ENCODE results near the gene SAP30BP. TPM values are rescaled to one million over a fixed set of nuclear protein-coding genes. Genes with fewer than 3 reads are reported as not detected.

SAP30BP gene
- total and polyA plus RNA-seq, 2 of the 13 experiments (the other 11 are each of a cell fraction or from before 2014, with no cell fraction given) = 67.7 to 99.4 TPM

DNA sequence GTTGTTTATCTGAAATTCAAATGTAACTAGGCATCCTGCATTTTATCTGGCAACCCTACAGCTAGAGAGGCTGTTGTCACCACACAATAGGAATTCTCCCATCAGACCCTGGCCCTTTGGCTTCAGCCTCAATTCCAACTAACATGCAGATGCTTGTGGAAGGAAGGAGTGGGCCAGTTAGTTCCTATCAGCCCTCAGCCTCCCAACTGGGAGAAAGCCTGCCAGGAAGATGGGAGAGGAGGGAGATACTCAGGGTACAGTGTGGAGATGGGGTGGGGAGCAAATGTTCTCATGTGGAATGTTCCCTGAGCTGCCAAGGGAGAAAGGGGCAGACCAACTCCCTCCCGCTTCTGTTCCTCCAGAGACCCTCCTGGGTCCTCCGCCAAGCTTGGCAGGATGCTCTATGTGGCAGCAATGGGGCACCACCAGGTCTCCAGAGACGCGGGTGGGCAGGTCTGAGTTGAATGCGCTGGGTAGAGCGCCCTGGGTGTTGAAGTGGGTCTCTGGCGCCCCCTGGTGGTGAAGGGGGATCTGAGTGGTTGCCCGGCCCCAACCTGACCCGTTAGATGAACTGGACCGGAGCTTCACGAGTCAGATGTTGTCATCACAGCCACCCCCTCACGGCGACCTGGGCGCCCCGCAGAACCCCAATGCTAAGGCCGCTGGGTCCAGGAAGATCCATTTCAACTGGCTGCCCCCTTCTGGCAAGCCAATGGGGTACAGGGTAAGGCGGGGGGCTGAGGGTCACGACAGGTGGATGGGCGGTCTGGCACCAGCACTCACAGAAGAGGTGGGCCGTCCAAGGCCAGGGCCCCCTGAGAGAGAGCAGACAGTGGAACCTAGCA is 82.6 kb downstream of the SAP30BP start (continued):
- TF ChIP-seq, protein P1, sequence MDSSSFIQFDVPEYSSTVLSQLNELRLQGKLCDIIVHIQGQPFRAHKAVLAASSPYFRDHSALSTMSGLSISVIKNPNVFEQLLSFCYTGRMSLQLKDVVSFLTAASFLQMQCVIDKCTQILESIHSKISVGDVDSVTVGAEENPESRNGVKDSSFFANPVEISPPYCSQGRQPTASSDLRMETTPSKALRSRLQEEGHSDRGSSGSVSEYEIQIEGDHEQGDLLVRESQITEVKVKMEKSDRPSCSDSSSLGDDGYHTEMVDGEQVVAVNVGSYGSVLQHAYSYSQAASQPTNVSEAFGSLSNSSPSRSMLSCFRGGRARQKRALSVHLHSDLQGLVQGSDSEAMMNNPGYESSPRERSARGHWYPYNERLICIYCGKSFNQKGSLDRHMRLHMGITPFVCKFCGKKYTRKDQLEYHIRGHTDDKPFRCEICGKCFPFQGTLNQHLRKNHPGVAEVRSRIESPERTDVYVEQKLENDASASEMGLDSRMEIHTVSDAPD (CRISPR knock-in tag; IDR thresholded peaks at IDR 0.05) = no peak
- no peak for TF ChIP-seq ZNF737 (CRISPR knock-in tag; IDR thresholded peaks at IDR 0.05; ENCODE audit: borderline replicate concordance)
- TF ChIP-seq CCAR2 (optimal IDR thresholded peaks at IDR 0.05; ENCODE audit: low read depth, low read length) = no peak
- TF ChIP-seq ZNF883 (CRISPR knock-in tag; IDR thresholded peaks at IDR 0.05; ENCODE audit: not compliant biosample characterization) = no peak
- TF ChIP-seq, protein P2, sequence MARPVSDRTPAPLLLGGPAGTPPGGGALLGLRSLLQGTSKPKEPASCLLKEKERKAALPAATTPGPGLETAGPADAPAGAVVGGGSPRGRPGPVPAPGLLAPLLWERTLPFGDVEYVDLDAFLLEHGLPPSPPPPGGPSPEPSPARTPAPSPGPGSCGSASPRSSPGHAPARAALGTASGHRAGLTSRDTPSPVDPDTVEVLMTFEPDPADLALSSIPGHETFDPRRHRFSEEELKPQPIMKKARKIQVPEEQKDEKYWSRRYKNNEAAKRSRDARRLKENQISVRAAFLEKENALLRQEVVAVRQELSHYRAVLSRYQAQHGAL (CRISPR knock-in tag; IDR thresholded peaks at IDR 0.05; ENCODE audit: not compliant biosample characterization) = no peak
- TF ChIP-seq, protein P3, sequence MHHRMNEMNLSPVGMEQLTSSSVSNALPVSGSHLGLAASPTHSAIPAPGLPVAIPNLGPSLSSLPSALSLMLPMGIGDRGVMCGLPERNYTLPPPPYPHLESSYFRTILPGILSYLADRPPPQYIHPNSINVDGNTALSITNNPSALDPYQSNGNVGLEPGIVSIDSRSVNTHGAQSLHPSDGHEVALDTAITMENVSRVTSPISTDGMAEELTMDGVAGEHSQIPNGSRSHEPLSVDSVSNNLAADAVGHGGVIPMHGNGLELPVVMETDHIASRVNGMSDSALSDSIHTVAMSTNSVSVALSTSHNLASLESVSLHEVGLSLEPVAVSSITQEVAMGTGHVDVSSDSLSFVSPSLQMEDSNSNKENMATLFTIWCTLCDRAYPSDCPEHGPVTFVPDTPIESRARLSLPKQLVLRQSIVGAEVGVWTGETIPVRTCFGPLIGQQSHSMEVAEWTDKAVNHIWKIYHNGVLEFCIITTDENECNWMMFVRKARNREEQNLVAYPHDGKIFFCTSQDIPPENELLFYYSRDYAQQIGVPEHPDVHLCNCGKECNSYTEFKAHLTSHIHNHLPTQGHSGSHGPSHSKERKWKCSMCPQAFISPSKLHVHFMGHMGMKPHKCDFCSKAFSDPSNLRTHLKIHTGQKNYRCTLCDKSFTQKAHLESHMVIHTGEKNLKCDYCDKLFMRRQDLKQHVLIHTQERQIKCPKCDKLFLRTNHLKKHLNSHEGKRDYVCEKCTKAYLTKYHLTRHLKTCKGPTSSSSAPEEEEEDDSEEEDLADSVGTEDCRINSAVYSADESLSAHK (CRISPR knock-in tag; IDR thresholded peaks at IDR 0.05; ENCODE audit: borderline replicate concordance) = no peak
- TF ChIP-seq, protein P4, sequence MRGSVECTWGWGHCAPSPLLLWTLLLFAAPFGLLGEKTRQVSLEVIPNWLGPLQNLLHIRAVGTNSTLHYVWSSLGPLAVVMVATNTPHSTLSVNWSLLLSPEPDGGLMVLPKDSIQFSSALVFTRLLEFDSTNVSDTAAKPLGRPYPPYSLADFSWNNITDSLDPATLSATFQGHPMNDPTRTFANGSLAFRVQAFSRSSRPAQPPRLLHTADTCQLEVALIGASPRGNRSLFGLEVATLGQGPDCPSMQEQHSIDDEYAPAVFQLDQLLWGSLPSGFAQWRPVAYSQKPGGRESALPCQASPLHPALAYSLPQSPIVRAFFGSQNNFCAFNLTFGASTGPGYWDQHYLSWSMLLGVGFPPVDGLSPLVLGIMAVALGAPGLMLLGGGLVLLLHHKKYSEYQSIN (CRISPR knock-in tag; IDR thresholded peaks at IDR 0.05; ENCODE audit: borderline replicate concordance) = no peak
- TF ChIP-seq ZFP41 (CRISPR knock-in tag; IDR thresholded peaks at IDR 0.05; ENCODE audit: borderline replicate concordance) = no peak
- TF ChIP-seq SOX13 (IDR thresholded peaks at IDR 0.05) = no peak
- no peak for TF ChIP-seq SOX13 (CRISPR knock-in tag; conservative IDR thresholded peaks at IDR 0.05 in 1 of 2, IDR thresholded peaks at IDR 0.05 in 1 of 2)
- no peak for TF ChIP-seq ZNF567 (CRISPR knock-in tag; IDR thresholded peaks at IDR 0.05; ENCODE audit: borderline replicate concordance)
- TF ChIP-seq TP53 (CRISPR knock-in tag; conservative IDR thresholded peaks at IDR 0.05) = no peak
- no peak for TF ChIP-seq EHMT2 (IDR thresholded peaks at IDR 0.05; ENCODE audit: borderline replicate concordance, low read depth, low read length)
- 0 out of 2 replicates have a peak, but pooled peaks have one; percentile 20 for TF ChIP-seq HHEX (CRISPR knock-in tag; IDR thresholded peaks at IDR 0.05)
- TF ChIP-seq, protein P5, sequence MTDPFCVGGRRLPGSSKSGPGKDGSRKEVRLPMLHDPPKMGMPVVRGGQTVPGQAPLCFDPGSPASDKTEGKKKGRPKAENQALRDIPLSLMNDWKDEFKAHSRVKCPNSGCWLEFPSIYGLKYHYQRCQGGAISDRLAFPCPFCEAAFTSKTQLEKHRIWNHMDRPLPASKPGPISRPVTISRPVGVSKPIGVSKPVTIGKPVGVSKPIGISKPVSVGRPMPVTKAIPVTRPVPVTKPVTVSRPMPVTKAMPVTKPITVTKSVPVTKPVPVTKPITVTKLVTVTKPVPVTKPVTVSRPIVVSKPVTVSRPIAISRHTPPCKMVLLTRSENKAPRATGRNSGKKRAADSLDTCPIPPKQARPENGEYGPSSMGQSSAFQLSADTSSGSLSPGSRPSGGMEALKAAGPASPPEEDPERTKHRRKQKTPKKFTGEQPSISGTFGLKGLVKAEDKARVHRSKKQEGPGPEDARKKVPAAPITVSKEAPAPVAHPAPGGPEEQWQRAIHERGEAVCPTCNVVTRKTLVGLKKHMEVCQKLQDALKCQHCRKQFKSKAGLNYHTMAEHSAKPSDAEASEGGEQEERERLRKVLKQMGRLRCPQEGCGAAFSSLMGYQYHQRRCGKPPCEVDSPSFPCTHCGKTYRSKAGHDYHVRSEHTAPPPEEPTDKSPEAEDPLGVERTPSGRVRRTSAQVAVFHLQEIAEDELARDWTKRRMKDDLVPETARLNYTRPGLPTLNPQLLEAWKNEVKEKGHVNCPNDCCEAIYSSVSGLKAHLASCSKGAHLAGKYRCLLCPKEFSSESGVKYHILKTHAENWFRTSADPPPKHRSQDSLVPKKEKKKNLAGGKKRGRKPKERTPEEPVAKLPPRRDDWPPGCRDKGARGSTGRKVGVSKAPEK (CRISPR knock-in tag; IDR thresholded peaks at IDR 0.05; ENCODE audit: borderline replicate concordance) = no peak
- TF ChIP-seq KDM5B (CRISPR knock-in tag; IDR thresholded peaks at IDR 0.05; ENCODE audit: borderline replicate concordance) = no peak; the same call in 1 of the 2 replicates
- no peak for TF ChIP-seq FOXK2 (IDR thresholded peaks at IDR 0.05)
- TF ChIP-seq SOX6 (IDR thresholded peaks at IDR 0.05) = no peak
- no peak for TF ChIP-seq SOX6 (CRISPR knock-in tag; IDR thresholded peaks at IDR 0.05)
- no peak for TF ChIP-seq ZFP37 (CRISPR knock-in tag; IDR thresholded peaks at IDR 0.05; ENCODE audit: borderline replicate concordance)
